ENCODE results near the gene SLC6A2. TPM values are rescaled to one million over a fixed set of nuclear protein-coding genes. Genes with fewer than 3 reads are reported as not detected.
"Not testable (repeated sequence)": the region's sequence is repeated elsewhere in the genome, so short reads cannot be mapped to it uniquely, and the experiment has no call there.

SLC6A2 gene
- total RNA-seq: under 1 TPM; 0.15 to 0.66 (median 0.64) TPM

DNA sequence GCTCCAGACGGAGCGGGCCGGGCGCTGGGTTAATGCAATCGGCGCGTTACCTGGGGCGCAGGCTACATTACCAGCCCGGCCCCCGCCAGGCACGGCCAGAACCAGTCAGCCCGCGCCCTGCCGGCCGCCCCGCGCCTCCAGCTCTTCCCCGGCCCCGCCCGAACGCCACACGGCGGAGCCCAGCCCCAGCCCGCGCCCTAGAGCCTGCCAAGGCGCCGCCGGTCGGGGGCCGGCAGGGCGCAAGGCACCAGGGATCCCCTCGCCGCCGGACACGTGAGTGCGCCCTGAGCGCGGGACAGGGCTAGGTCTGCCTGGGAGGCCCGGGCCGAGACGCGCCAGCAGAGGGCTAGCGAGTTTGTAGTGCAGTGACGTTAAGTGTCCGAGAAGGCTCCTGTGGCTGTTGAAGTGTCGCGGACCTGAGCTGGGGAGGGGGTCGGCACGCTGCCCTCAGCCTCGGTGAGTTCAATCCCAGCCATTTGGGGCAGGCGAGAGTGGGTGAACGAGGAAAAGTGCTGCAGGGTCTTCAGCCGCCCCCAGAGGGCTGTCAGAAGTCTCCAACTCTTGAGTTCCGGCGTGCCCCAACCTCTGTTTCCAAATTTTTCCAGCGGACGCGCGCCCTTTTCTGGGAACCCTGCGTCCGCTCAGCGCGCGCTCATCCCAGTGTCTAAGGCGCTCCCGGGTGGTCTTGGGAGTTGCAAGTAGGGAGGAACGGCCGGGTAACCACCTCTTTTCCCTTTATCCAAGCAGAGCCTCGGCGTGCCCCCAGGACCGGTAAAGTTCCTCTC lies at the start of gene SLC6A2:
TSS of gene SLC6A2 (plus strand) at position 92 of the 785 bp plus-strand sequence. CDS start 707 bp downstream, outside the sequence.
- peaks cover 6% of the 10 kb centered on the region in 2 donors for H3K4me1 ChIP-seq
- peaks cover 0 to 57% of the 10 kb centered on the region in 2 donors for H3K27me3 ChIP-seq
- H3K27ac ChIP-seq: no peak within 1 kb of the TSS
- intact Hi-C loops (cut with DNase I; ENCODE audit: low total_unique reads): no loop called here
- H3K9me3 ChIP-seq: no peaks in the 10 kb centered on the region
- no peaks in the 10 kb centered on the region for H3K36me3 ChIP-seq
- DNase-seq (ENCODE audit: low spot score in 2 of 2): no peak
- no peak for TF ChIP-seq POLR2A (IDR thresholded peaks at IDR 0.05)
- no peak for TF ChIP-seq POLR2AphosphoS5 (IDR thresholded peaks at IDR 0.05)
- TF ChIP-seq, protein P1, sequence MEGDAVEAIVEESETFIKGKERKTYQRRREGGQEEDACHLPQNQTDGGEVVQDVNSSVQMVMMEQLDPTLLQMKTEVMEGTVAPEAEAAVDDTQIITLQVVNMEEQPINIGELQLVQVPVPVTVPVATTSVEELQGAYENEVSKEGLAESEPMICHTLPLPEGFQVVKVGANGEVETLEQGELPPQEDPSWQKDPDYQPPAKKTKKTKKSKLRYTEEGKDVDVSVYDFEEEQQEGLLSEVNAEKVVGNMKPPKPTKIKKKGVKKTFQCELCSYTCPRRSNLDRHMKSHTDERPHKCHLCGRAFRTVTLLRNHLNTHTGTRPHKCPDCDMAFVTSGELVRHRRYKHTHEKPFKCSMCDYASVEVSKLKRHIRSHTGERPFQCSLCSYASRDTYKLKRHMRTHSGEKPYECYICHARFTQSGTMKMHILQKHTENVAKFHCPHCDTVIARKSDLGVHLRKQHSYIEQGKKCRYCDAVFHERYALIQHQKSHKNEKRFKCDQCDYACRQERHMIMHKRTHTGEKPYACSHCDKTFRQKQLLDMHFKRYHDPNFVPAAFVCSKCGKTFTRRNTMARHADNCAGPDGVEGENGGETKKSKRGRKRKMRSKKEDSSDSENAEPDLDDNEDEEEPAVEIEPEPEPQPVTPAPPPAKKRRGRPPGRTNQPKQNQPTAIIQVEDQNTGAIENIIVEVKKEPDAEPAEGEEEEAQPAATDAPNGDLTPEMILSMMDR (IDR thresholded peaks at IDR 0.05): no peak
- peak within 1 kb of the TSS; percentile 41 to 72 (median 43) for H3K4me3 ChIP-seq

DNA sequence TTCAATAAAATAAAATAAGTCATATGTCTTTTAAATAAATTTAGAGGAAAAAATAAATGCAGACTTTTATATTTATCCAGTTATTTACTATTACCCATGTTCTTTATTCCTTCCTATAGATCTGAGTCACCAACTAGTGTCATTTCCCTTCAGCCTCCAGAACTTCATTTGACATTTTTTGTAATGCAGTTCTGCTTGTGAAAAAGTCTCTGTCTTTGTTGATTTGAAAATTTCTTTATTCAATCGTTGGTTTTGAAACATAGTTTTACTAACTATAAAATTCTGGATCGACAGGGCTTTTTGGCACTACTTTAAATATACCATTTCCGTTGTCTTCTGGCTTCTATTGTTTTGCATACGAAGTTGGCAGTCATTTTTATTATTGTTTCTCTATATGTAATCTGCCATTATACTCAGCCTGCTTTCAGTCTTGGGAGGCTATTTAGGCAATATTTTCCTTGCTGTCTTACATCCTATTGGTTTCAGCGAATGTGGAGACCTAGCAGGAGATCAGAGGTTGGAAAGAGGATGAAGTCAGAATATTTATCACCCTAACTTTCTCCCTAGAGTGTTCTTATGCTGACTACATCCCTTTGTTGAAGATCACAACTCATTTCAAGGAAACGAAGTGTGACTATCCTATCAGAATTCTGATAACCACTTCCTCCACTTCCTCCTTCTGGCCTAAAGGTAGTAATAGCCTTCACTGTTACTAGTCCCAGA lies 42.0 kb upstream of the SLC6A2 start:
- no peak overlapping the region for H3K27ac ChIP-seq
- TF ChIP-seq POLR2A (IDR thresholded peaks at IDR 0.05): no peak
- TF ChIP-seq, protein P1 (IDR thresholded peaks at IDR 0.05): no peak
- no peak for TF ChIP-seq POLR2AphosphoS5 (IDR thresholded peaks at IDR 0.05)
- H3K36me3 ChIP-seq: no peaks in the 10 kb centered on the region
- H3K9me3 ChIP-seq: no peaks in the 10 kb centered on the region
- DNase-seq (ENCODE audit: low spot score in 2 of 2): no peak
- intact Hi-C loops (cut with DNase I; ENCODE audit: low total_unique reads): no loop called here
- no peak overlapping the region for H3K4me3 ChIP-seq
- H3K4me1 ChIP-seq: no peaks in the 10 kb centered on the region
- H3K27me3 ChIP-seq: no peaks in the 10 kb centered on the region

DNA sequence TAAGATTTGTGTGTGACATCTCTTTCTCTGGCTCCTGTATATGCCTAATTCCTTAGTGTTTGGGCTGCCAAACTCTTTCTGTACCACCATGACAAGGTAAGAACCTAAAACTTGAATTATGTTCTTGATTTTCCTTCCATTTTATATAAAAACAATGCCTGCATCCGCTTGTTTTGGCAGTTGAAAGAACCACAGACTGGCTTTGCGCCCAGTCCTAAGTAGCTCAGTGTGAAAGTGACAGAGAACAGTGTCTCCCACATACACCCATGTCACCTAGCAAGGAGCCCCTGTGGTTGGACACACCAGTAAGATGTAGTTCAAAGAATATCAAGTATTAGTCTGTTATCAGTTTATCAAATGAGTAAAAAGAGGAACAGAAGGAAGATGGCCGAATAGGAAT lies 40.7 kb upstream of the SLC6A2 start:
- no peaks in the 10 kb centered on the region for H3K27me3 ChIP-seq
- TF ChIP-seq, protein P1 (IDR thresholded peaks at IDR 0.05): no peak
- TF ChIP-seq POLR2AphosphoS5 (IDR thresholded peaks at IDR 0.05) (no peak), POLR2A (IDR thresholded peaks at IDR 0.05) (no peak)
- no peaks in the 10 kb centered on the region for H3K36me3 ChIP-seq
- no peak for DNase-seq (ENCODE audit: low spot score in 2 of 2)
- no peak overlapping the region for H3K4me3 ChIP-seq
- intact Hi-C loops (cut with DNase I; ENCODE audit: low total_unique reads): no loop called here
- H3K9me3 ChIP-seq: no peaks in the 10 kb centered on the region
- H3K4me1 ChIP-seq: no peaks in the 10 kb centered on the region
- H3K27ac ChIP-seq: no peak overlapping the region

DNA sequence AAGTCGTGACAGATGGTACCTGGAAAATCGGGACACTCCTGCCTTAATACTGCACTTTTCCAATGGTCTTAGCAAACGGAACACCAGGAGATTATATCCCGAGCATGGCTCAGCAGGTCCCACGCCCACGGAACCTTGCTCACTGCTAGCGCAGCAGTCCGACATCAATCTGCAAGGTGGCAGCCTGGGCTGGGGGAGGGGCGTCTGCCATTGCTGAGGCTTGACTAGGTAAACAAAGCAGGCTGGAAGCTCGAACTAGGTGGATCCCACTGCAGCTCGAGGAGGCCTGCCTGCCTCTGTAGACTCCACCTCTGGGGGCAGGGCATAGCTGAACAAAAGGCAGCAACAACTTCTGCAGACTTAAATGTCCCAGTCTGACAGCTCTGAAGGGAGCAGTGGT lies 40.1 kb upstream of the SLC6A2 start:
- DNase-seq (ENCODE audit: low spot score in 2 of 2); H3K27me3 ChIP-seq; intact Hi-C loops (cut with DNase I; ENCODE audit: low total_unique reads); H3K4me3 ChIP-seq; H3K27ac ChIP-seq; H3K4me1 ChIP-seq; H3K9me3 ChIP-seq; H3K36me3 ChIP-seq: not testable (repeated sequence)

DNA sequence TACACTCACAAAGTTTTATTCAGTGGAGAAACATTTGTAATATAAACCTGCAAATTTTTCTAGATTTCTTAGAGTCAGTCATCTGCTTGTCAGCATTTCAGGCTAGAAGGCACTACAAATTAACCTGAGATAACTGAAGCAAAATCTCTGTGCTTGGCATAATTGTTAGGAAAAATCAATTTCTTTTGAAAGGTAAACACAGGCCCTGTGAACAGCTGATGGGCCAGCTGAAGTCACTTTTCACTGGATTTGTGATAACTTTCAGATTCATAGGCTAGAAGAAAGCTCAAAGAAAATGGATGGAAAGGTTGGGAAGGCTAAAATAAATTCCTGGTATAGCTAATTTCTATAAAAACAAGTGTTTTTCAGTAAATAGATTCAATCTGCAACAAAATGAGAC lies 34.0 kb upstream of the SLC6A2 start:
- Histone ChIP-seq H3K4me1 (no peaks in the 10 kb centered on the region), H3K27me3 (no peaks in the 10 kb centered on the region), H3K9me3 (no peaks in the 10 kb centered on the region), H3K36me3 (no peaks in the 10 kb centered on the region), H3K4me3 (no peak overlapping the region), H3K27ac (no peak overlapping the region)
- no peak for TF ChIP-seq POLR2AphosphoS5 (IDR thresholded peaks at IDR 0.05)
- TF ChIP-seq, protein P1 (IDR thresholded peaks at IDR 0.05): no peak
- TF ChIP-seq POLR2A (IDR thresholded peaks at IDR 0.05): no peak
- intact Hi-C loops (cut with DNase I; ENCODE audit: low total_unique reads): no loop called here
- DNase-seq (ENCODE audit: low spot score in 2 of 2): no peak
